GM18511 (cell line): ENCODE results near the gene METTL8.

Source experiments
- ATAC-seq: cut with Tn5 transposase; IDR thresholded peaks from one replicate; pipeline ENCODE4 v1.9.1; 2021; ENCODE audit warnings: mild to moderate bottlenecking, moderate library complexity; ENCODE audit not compliant: unreplicated experiment

The METTL8 gene, protein sequence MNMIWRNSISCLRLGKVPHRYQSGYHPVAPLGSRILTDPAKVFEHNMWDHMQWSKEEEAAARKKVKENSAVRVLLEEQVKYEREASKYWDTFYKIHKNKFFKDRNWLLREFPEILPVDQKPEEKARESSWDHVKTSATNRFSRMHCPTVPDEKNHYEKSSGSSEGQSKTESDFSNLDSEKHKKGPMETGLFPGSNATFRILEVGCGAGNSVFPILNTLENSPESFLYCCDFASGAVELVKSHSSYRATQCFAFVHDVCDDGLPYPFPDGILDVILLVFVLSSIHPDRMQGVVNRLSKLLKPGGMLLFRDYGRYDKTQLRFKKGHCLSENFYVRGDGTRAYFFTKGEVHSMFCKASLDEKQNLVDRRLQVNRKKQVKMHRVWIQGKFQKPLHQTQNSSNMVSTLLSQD

DNA sequence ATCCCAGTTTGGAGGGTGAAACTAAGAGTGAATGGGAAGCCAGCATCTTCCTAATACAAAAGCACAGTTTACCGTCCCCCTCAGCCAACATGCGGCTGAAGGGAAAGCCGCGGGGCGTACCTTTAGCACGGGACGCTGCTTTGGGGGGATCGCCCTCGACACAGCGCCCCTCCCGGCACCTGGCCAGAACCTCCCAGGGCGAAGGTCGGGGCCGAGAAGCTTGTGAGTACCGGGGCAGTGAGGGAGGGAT lies at the start of gene METTL8:
Gene METTL8 (minus strand): TSS at position 228 of the 250 bp plus-strand sequence. CDS start 41,805 bp downstream, outside the sequence.
- no peak for ATAC-seq

DNA sequence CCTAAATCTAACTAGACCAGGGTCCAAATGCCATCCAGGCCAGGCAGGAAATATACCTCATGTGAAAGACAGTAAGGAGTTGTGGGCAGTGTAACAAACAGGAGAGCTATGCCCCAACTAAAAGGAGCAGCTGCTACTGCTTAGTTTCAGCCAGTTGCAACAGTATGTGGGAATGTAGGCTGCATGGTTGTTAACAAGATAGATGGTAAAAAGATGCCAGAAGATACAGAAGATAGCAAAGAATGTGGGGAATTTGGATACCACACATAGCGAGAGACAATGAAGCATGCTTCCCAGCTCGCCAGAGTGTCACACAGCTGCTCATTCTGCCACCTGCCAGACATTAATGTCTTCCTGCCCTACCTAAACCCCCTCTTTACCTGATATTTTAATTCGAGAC lies 49.1 kb upstream of the METTL8 start:
- no peak for ATAC-seq

DNA sequence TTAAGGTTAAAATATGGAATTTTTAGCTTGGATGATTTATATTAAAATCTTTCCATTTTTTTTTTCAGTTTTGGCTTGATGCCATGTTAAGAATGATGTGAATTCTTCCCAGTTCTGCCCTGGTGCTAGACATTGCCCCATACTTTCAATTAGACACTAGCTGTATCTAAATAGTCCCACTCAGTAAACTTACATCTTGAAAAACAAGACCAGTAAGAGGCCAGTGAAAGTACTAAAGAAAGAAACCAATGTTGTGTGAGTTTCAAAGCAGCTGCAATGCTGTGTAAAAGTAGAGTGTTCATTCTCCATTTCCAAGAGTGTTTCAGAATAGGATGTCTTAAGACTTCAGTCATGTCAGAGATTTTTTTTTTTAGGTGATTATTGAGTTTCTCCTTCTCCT lies 48.5 kb upstream of the METTL8 start:
- no peak for ATAC-seq

DNA sequence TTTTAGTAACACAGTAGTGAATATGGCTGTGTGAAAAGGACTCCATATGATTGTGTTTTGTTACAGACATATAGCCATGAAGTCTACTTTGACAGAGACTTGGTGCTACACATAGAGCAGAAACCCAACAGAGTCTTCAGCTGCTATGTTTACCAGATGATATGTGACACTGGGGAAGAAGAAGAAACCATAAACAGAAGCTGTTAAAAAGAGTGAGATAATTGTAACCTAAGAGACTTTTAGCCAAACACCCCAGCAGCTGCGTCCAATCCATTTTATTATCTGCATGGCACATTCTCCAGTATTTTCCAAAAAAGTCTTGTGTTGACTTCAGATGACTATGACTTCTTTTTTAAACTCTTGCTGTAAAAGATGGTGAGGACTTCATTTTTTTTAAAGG lies 47.1 kb upstream of the METTL8 start:
- ATAC-seq, result no peak

DNA sequence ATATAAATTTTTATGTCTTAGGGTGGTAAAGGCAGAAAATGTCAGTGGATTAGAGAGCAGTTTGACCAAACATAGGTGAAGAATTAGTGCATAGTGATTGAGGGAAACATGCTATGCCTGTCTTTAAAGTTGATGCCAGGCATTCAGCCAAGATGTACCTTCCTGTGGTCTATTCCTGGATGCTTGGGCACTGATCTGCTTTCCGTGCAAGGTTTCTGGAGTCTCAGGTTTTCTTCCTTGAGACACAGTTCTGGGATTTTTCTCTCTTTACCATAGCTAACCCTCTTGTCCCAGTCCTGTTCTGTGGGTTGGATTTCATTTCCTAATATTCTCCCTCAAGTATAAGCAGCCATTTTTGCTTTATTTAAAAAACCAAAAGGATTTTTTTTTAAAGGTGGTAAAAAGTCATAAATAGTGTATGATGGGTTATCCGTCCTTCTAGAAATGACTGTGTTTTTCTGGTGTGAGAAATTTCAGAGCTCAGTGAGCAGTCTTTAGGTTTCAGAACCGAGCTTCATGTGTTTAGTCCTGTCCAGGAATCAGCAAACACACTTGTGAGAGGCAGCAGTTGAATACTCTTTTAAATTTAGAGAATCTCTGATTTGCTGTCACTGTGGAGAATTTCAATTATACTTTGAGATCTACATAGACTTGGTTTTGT lies 45.5 kb upstream of the METTL8 start:
- ATAC-seq, result no peak

DNA sequence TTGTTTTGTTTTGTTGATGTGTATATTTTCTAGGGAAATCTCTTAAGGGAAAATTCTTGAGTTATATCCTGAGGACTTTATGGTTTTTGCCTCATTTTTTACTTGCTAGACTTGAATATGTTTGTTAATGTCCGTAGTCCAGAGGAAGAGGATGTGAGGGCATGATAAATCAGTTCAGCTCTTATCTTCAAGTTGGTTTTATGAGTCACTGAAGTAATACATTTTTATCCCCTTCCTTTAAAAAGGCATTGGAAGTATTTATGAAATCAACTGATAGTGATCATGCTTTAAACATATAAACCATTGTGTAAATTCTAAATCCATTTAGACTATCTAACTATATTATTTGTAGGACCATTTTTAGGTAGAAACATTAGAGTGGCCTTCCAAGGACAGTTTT lies 44.6 kb upstream of the METTL8 start:
- no peak for ATAC-seq

DNA sequence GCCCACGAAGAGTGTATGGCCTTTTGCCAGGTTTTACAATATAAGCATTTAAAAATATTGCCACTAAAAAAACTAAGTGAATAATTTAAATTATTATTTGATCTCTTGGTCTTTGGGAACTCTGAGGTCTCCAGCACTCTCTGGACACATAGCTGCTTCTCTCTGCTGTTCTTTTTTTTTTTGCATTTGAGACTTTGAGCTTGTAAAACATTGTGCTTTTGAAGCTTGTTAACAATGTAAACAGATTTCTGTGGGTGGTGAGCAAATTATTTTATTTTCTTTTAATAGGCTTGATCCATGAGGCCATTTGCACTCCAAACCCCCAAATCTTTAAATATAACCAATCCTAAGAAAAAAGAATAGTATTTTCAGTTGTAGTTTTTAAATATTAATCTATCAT lies 42.2 kb upstream of the METTL8 start:
- ATAC-seq, result no peak

DNA sequence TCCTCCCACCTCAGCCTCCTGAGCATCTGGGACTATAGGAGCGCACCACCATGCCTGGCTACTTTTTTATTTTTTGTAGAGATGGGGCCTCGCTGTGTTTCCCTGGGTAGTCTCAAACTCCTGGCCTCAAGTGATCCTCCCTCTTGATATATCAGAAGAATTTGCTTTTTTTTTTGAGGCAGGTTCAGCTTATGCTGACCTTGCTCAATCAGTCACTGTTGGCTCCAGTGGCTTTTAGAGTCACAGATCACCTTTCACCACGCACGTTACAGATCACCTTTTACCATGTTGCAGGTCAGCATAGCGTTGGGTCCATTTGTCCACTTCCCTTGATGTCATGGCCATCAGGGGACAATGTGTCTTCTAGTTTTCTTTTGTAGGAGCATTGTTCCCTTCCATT lies 36.3 kb upstream of the METTL8 start:
- no peak for ATAC-seq

DNA sequence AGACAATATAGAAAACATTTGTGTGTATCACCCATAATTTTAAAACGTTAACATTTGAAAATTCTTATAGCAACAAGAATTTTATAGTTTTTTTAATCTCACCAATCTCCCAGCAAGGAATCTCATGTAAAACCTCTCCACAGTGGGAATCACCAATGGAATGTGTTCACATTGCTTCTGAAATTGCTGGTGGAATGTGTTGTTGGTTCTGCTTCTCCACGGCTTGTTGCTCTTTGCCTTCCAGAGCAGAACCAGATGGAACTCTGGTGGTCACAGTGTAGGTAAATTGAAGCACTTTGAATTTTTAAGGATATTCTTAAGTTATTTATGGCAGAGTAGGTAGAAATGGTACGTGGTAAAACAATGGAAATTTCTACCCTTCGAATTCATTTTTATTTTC lies 35.4 kb upstream of the METTL8 start:
- no peak for ATAC-seq

DNA sequence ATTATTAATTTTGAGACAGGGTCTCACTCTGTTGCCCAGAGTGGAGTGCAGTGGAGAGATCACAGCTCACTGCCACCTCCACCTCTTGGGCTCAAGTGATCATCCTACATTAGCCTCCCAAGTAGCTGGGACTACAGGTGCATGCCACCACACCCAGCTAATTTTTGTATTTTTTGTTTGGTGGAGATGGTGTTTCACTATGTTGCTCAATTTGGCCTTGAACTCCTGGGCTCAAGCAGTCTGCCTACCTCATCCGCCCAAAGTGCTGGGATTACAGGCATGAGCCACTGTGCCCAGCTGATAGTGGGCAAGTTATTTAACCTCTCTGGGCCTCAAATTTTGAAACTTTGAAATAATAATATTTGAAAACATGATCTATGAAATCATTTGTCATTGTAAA lies 26.7 kb upstream of the METTL8 start:
- no peak for ATAC-seq

DNA sequence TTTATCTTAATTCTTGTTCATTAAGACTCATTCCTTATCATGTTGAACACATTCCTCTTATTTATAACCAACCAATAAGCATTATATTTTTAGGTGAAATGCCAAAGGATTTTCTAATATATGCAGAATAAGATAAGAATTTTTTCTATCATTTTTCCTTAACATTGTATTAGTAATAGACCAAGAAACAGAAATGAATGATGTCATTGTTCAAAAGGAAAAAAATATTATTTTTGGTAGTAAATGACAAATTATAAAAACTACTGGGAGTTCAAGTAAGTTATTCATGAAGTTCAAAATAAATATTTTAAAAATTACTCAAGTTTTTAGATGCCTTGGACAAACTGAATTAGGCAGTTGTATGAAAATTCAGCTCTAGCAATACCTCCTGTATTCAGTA lies 25.7 kb upstream of the METTL8 start:
- ATAC-seq, result no peak

DNA sequence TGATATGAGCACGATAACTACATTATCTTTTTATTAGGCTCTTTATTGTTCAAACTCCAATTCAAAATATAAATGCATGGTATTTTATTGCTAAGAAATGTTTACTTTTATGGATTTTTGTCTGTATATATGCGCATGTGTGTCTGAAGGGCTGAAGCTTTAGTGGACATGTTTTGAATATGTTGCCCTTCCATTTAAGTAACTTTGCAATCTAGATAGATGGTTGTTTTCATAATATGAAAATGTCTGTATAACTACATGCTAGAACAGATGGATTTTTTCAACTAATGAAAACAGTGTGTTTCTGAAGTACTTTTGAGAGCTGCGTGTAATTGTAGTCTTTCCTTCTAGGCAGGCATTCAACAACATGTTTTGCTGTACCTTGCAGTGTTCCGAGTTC lies 19.0 kb upstream of the METTL8 start:
- no peak for ATAC-seq

DNA sequence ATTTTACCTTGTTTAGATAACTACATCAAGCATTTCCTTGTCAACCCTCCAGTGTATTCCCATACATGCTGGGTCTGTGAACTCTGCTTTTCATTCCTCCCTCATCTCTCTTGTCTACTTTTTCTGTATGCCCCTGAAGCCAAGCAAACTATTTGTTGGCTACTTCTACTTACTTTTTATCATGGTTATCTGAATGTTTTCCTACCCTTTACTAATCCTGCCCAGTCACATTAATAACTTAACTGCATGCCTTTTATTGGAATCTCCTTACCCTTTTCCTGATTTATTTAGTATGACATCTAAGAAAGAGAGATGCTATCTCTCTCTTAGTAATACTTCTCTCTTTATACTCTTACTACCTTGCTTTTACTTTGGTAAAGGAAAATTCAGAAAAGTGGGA lies 17.3 kb upstream of the METTL8 start:
- no peak for ATAC-seq

DNA sequence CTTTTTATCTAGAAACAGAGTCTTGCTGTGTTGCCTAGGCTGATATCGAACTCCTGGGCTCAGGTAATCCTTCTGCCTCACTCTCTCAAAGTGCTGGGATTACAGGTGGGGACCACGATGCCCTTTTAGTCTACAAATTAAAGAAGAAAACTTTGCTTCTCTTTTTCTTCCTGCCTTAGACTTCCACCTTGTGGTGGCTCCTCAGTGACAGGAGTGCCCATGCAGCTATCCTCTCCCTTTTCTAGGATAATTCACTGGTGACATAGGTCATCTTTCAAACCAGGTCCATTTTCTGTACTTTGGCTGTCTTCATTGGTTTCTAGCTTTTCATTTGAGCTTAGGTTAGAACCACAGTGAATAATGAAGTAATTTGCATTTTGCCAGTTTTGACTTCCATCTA lies 13.9 kb upstream of the METTL8 start:
- no peak for ATAC-seq

DNA sequence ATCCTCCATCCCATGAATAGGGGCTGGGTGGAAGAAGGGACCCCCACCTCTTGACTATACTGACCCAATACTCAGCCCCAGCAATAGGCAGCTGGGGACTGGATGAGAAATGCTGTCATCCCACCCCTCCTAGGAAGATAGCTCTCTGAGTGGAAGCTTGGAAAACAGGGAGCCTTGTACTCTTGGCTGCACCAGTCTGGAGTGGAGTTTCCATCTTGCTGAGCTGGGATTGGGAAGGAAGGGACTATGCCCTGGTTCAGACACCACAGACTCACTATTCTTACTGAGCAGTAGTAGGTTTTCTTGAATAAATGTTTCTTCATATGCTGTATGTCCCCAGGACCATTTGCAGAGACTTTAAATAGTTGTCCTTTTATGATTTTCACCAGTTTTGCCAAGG lies 7.7 kb upstream of the METTL8 start:
- no peak for ATAC-seq

DNA sequence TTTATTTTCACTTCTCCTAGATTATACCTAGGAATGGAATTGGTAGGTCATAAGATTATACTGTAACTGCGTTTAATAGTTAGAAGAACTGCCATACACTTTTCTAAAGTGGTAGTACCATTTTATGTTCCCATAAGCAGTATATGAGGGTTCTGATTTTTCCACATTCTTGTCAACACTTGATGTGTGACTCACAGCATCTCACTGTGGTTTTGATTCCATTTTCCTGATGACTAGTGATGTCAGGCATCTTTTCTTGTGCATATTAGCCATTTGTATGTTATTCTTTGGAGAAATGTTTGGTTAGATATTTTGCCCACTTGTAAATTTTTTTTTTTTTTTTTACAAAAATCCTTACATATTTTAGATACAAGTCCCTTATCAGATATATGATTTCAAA lies 2.5 kb upstream of the METTL8 start:
- no peak for ATAC-seq

DNA sequence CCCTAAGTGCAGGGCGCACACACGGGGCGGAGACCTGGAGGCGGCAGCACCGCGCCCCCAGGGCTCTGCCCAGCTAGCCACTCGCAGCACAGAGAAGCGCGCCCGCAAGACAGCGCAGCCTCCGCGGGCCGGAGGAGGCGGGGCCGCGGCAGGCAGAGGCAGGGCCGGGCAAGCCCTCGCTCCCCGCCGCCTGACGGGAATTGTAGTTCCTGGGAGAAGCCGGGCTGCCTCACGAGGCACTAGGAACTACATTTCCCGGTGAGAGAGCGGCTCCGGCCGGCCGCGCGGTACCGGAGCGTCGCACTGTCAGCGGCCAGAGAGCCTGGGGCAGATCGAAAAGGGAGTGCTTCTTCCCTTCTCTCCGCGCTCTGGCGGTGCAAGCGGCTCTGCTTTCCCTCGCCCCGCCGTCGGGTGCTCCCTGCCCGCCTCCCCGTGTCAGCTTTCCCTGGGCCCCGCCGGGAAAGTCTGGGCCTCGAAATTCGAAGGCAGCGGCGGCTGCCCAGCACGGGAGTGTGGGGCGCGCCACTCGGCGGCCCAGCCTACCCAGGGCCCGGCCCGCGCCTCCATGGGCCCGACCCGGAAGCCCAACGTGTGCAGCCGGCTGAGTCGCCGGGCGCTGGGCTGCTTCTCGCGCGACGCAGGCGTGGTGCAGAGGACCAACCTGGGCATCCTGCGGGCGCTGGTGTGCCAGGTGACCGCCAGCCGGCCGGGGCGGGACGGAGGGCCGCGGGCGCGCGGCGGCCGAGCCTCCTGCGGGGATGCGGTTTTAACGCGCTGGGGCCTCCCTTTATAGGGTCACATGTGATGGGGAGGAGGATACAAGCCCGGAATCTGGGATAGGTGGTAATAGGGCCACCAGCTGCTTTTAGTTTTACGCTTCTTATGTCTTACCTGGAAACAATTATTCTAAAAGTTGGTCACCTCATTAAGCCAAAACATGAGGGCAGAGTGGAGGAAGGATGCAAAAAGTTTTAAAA lies 511 bp upstream of the METTL8 start, which contains the start of gene DCAF17:
Gene DCAF17 (plus strand): TSS at position 214 of the 977 bp plus-strand sequence. CDS start 352 bp downstream, at position 566.
- ATAC-seq, result peak; percentile 93

DNA sequence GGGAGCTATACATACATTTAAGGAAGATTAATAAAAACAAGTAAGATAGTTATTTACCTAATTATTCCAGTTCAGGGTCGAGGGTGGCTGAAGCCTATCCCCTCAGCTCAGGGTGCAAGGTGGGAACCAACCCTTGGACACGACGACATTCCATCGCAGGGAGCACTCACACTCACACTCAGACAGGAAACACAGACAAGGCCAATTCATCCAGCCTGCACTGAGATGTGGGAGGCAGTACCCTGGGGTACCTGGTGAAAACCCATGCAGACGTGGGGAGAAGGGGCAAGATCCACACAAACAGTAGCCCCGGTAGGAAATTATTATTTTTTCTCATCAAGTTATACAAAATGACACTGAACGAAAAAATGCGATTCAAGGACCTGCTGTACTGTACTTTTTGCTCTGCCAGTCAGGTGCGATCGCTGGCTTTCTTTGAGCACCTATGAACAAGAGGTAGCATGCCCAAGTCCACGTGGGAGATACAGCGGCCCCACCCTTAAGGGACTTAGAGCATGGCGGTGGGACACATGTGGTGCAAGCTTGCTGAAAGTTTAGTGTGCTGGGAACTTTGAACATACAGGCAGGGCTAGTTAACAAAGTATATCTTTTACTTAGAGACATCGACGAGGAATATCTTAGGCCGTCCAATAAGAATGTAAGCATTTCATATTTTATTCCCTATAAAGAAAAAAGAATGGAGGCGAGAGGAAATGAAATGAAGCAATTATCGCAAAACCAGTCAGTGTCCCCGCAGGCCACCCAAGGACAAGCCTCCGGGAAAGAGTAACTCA lies 624 bp downstream of the METTL8 start:
- ATAC-seq, result peak; percentile 26

DNA sequence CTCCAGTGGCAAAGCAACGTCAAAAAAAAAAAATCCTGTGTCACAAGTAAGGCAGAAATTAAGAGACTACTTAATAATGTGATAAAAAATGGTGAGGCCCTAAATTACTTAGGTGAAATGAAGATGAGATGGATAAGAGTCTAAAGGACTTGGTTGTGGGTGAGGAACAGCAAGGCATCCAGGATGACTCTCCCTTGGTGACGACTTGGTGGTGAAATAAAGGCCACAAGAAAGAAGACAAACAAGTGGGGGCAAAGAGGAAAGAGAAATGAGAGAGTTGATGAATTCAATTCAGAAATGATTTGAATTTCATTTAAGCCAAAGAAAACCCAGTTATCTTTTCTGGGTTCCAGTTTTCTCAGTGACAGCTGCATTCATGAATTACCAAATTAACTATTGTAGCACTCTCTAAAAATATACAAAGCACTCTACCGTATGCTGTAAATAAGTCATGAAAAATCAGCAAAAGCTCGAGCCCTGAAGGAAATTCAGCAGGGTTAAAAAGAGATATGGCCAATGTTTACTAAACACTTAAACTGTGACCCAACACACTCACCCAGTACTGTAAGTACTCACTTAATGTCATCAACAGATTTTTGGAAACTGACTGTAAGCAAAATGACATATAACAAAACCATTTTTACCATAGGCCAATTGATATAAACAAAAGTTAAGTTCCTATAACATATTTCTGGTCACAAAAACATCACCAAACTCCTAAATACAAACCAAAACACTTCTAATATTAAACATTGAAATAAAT lies 1.4 kb downstream of the METTL8 start:
- ATAC-seq, result no peak

DNA sequence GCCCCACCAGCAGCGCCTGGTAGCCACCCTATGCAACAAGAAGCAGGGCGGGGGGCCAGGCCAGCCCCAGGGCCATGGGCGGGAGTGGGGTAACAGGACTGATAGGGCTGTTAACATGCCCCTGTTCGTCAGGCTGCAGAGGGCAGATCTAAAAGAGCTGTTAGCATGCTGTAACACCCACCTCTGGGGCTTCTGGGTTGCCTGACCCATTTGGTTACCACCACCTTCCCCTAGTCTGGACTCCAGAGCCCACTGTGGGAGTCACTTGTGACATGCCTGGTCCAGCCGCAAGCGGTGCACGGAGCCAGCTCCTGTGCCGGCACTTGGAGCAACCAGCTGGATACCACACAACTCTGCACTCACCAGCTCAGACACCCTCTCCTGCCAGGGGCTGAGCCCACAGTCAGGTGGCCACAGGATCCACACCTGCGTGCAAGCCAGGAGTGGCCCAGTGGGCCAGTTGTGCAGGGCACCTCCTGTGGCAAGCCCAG lies 2.1 kb downstream of the METTL8 start:
- no peak for ATAC-seq
